ENCODE measurements around the gene PREX1. TPM values are rescaled to one million over a fixed set of nuclear protein-coding genes. Genes with fewer than 3 reads are reported as not detected.

The PREX1 gene
- total and polyA plus RNA-seq, 4 donors, result 29.5 to 121 (median 69.3) TPM

GRCh38 chr20:48749437-48749836 lies 78.4 kb downstream of the PREX1 start:
- Histone ChIP-seq H3K4me3 (no peak overlapping the region), H3K9me3 (ENCODE audit: control insufficient read depth in 4 of 4, insufficient read depth in 3 of 4, low read length in 3 of 4) (peaks cover 0 to 2% (median 0%) of the 10 kb centered on the region in 4 donors), H3K27ac (ENCODE audit: low read depth in 1 of 2, low read length in 1 of 2) (peak overlapping the region in 1 of 2 donors; percentile 13), H3K9ac (ENCODE audit: insufficient read depth in 1 of 2, low read length in 2 of 2) (no peak overlapping the region), H3K36me3 (ENCODE audit: control insufficient read depth in 4 of 4, insufficient read depth in 4 of 4, low read length in 4 of 4) (peaks cover 0 to 3% (median 0%) of the 10 kb centered on the region in 4 donors), H3K27me3 (ENCODE audit: control insufficient read depth in 3 of 3, insufficient read depth in 3 of 3, low read length in 2 of 3) (peaks cover 0 to 3% (median 0%) of the 10 kb centered on the region in 3 donors), H3K4me1 (ENCODE audit: control insufficient read depth in 5 of 5, insufficient read depth in 5 of 5, low read length in 5 of 5) (peaks cover 0 to 12% (median 0%) of the 10 kb centered on the region in 5 donors)
- DNase-seq (no peak), ATAC-seq (ENCODE audit: insufficient read depth, low FRiP score) (no peak)
- 70 to 77% methylated on average over 10 of the region's 10 CpGs for WGBS, 2 donors
- TF ChIP-seq CTCF (IDR thresholded peaks at IDR 0.05; ENCODE audit: control extremely low read depth, extremely low read depth), result no peak

- H3K4me1 ChIP-seq (ENCODE audit: control insufficient read depth in 5 of 5, insufficient read depth in 5 of 5, low read length in 5 of 5), result peaks cover 0 to 12% (median 0%) of the 10 kb centered on the region in 5 donors
- ATAC-seq (ENCODE audit: insufficient read depth, low FRiP score) (no peak), DNase-seq (no peak)
- H3K36me3 ChIP-seq (ENCODE audit: control insufficient read depth in 4 of 4, insufficient read depth in 4 of 4, low read length in 4 of 4), result peaks cover 0 to 8% (median 0%) of the 10 kb centered on the region in 4 donors
- H3K9me3 ChIP-seq (ENCODE audit: control insufficient read depth in 4 of 4, insufficient read depth in 3 of 4, low read length in 3 of 4), result peaks cover 0 to 2% (median 0%) of the 10 kb centered on the region in 4 donors
- H3K27ac ChIP-seq (ENCODE audit: low read depth in 1 of 2, low read length in 1 of 2), result no peak overlapping the region
- H3K9ac ChIP-seq (ENCODE audit: insufficient read depth in 1 of 2, low read length in 2 of 2), result no peak overlapping the region
- no peak overlapping the region for H3K4me3 ChIP-seq
- no peak for TF ChIP-seq CTCF (IDR thresholded peaks at IDR 0.05; ENCODE audit: control extremely low read depth, extremely low read depth)
- peaks cover 0 to 9% (median 0%) of the 10 kb centered on the region in 3 donors for H3K27me3 ChIP-seq (ENCODE audit: control insufficient read depth in 3 of 3, insufficient read depth in 3 of 3, low read length in 2 of 3)
- 80 to 86% methylated on average over 8 of the region's 8 CpGs for WGBS, 2 donors
These were observed 79.2 kb downstream of the PREX1 start for GRCh38 chr20:48748556-48748955.

GRCh38 chr20:48747840-48748414 lies 79.9 kb downstream of the PREX1 start:
- no peak overlapping the region for H3K9ac ChIP-seq (ENCODE audit: insufficient read depth in 1 of 2, low read length in 2 of 2)
- DNase-seq, result no peak
- WGBS, 2 donors, result 53 to 67% methylated on average over 15 of the region's 15 CpGs
- no peak for TF ChIP-seq CTCF (IDR thresholded peaks at IDR 0.05; ENCODE audit: control extremely low read depth, extremely low read depth)
- H3K4me1 ChIP-seq (ENCODE audit: control insufficient read depth in 5 of 5, insufficient read depth in 5 of 5, low read length in 5 of 5), result peaks cover 0 to 12% (median 0%) of the 10 kb centered on the region in 5 donors
- no peak overlapping the region for H3K4me3 ChIP-seq
- H3K27me3 ChIP-seq (ENCODE audit: control insufficient read depth in 3 of 3, insufficient read depth in 3 of 3, low read length in 2 of 3), result peaks cover 0 to 10% (median 0%) of the 10 kb centered on the region in 3 donors
- peak overlapping the region in 1 of 2 donors; percentile 0 for H3K27ac ChIP-seq (ENCODE audit: low read depth in 1 of 2, low read length in 1 of 2)
- no peak for ATAC-seq (ENCODE audit: insufficient read depth, low FRiP score)
- H3K9me3 ChIP-seq (ENCODE audit: control insufficient read depth in 4 of 4, insufficient read depth in 3 of 4, low read length in 3 of 4), result peaks cover 0 to 2% (median 0%) of the 10 kb centered on the region in 4 donors
- H3K36me3 ChIP-seq (ENCODE audit: control insufficient read depth in 4 of 4, insufficient read depth in 4 of 4, low read length in 4 of 4), result peaks cover 0 to 12% (median 0%) of the 10 kb centered on the region in 4 donors

Data from lung (tissue), 12 donors.